Hepatocyte (in vitro differentiated cells): ENCODE results near the gene TEX36. TPM values are rescaled to one million over a fixed set of nuclear protein-coding genes. Genes with fewer than 3 reads are reported as not detected.
A peak's percentile ranks its signal among the peaks of the same experiment; 100 is the strongest.

ENCODE experiments used
- DNase-seq: peaks from one replicate; pipeline ENCODE4 v3.0.0-alpha.2; 2016; ENCODE audit warnings: low spot score
- H2AFZ ChIP-seq: fragments of 200-600 bp; sonication (generic); 2 replicates; pipeline ENCODE4 v1.6.0; 2016; ENCODE audit warnings: antibody characterized with exemption, mild to moderate bottlenecking
- H3K27ac ChIP-seq: fragments of 200-600 bp; sonication (generic); 2 replicates; pipeline ENCODE4 v1.5.1; 2016; ENCODE audit warnings: mild to moderate bottlenecking
- H3K27me3 ChIP-seq: fragments of 200-600 bp; sonication (generic); 2 replicates; pipeline ENCODE4 v1.6.1; 2016
- H3K36me3 ChIP-seq: fragments of 200-600 bp; sonication (generic); replicated peaks from 2 replicates; pipeline ENCODE4 v1.5.1; 2016; ENCODE audit warnings: low read depth; ENCODE audit not compliant: insufficient read depth
- H3K4me1 ChIP-seq: fragments of 200-600 bp; sonication (generic); 2 replicates; pipeline ENCODE4 v1.5.1; 2016; ENCODE audit warnings: mild to moderate bottlenecking, moderate library complexity; ENCODE audit not compliant: insufficient read depth
- H3K4me2 ChIP-seq: fragments of 200-600 bp; sonication (generic); 2 replicates; pipeline ENCODE4 v1.6.0; 2016
- H3K4me3 ChIP-seq: fragments of 200-600 bp; sonication (generic); 2 replicates; pipeline ENCODE4 v1.5.1; 2016; ENCODE audit warnings: mild to moderate bottlenecking
- H3K79me2 ChIP-seq: fragments of 200-600 bp; sonication (generic); 2 replicates; pipeline ENCODE4 v1.6.0; 2017; ENCODE audit warnings: mild to moderate bottlenecking
- H3K9me2 ChIP-seq: fragments of 200-600 bp; sonication (generic); replicated peaks from 2 replicates; pipeline ENCODE4 v1.6.0; 2017; ENCODE audit warnings: mild to moderate bottlenecking; ENCODE audit not compliant: insufficient read depth
- H3K9me3 ChIP-seq: fragments of 200-600 bp; sonication (generic); 2 replicates; pipeline ENCODE4 v1.5.1; 2016; ENCODE audit warnings: low read depth, mild to moderate bottlenecking
- H4K20me1 ChIP-seq: fragments of 200-600 bp; sonication (generic); 2 replicates; pipeline ENCODE4 v1.6.0; 2016; ENCODE audit warnings: mild to moderate bottlenecking; ENCODE audit not compliant: insufficient read depth, poor library complexity, severe bottlenecking
- CTCF ChIP-seq: fragments of 200-600 bp; sonication (generic); IDR thresholded peaks from 2 replicates; pipeline ENCODE4 v1.5.1; 2016; ENCODE audit warnings: antibody characterized with exemption, mild to moderate bottlenecking; ENCODE audit not compliant: poor library complexity
- EZH2 ChIP-seq: fragments of 200-600 bp; sonication (generic); IDR thresholded peaks from 2 replicates; pipeline ENCODE4 v1.6.1; 2016; ENCODE audit warnings: antibody characterized with exemption, mild to moderate bottlenecking, borderline replicate concordance
- EZH2phosphoT487 ChIP-seq: fragments of 200-600 bp; sonication (generic); IDR thresholded peaks from one replicate; pipeline ENCODE4 v1.6.1; 2018; ENCODE audit warnings: antibody characterized with exemption, mild to moderate bottlenecking, low read depth, moderate library complexity; ENCODE audit not compliant: unreplicated experiment, severe bottlenecking
- WGBS: methylation state at CpG from one replicate; pipeline ENCODE4 v1.1.6; 2016; ENCODE audit warnings: low lambda C conversion rate; ENCODE audit errors: missing lambda C conversion rate; 5-methylcytosine and 5-hydroxymethylcytosine counted together
- polyA plus RNA-seq: library from polyadenylated mRNA; unstranded; fragments of >200 nt; fragmentation: Nextera tagmentation; extraction: Ambion mirVana; gene quantifications from 2 replicates; pipeline ENCODE4 v1.2.1, GENCODE V29; 2016
- total RNA-seq: library from RNA; depleted of rRNA; stranded (reverse); fragments of >200 nt; gene quantifications from 2 replicates; pipeline ENCODE4 v1.2.3, GENCODE V29; 2014

TEX36 gene
- total and polyA plus RNA-seq, 2 experiments from 2014 or later = not detected

DNA sequence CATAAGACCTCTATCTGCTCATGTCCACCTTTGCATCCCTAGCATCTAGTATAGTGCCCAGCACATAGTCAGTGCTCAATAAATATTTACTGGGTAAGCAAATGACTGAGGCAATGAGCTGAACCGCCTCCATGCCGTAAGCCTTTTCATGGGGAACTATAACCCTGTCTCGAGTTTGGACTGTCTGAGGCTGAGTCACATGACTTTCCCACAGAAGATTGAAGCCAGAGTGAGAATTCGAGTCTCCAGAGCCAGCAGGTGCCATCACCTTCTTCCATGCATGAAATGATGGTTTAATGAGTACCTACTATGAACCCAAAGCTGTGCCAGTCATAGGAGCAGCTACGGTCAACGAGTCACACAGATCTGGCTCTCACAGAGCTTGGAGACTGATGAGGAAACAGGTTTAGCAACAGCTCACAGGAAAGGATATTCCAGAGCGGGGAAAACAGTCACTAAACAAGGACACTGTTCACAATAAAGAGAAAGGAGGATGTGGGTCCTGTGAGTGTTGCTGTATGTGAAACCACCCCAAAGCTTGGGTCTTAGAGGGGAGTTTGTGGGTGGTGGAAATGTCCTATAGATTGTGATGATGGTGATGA lies 75.2 kb downstream of the TEX36 start:
- H3K27ac ChIP-seq = no peak overlapping the region
- no peaks in the 10 kb centered on the region for H3K27me3 ChIP-seq
- H3K9me2 ChIP-seq = no peaks in the 10 kb centered on the region
- TF ChIP-seq EZH2 (no peak), EZH2phosphoT487 (no peak), CTCF (no peak)
- H3K79me2 ChIP-seq = no peaks in the 10 kb centered on the region
- H3K9me3 ChIP-seq = no peaks in the 10 kb centered on the region
- H3K4me1 ChIP-seq = no peaks in the 10 kb centered on the region
- no peaks in the 10 kb centered on the region for H4K20me1 ChIP-seq
- H3K4me3 ChIP-seq = no peak overlapping the region
- 92% methylated on average over 7 of the region's 7 CpGs for WGBS
- no peak overlapping the region for H2AFZ ChIP-seq
- DNase-seq = no peak
- H3K4me2 ChIP-seq = no peak overlapping the region
- no peaks in the 10 kb centered on the region for H3K36me3 ChIP-seq

GRCh38 chr10:125606414-125607010 lies 76.5 kb downstream of the TEX36 start:
- Histone ChIP-seq H3K36me3 (no peaks in the 10 kb centered on the region), H3K9me2 (no peaks in the 10 kb centered on the region), H4K20me1 (no peaks in the 10 kb centered on the region), H3K27ac (peak overlapping the region; percentile 58), H3K4me1 (no peaks in the 10 kb centered on the region), H3K27me3 (no peaks in the 10 kb centered on the region), H3K4me2 (no peak overlapping the region), H3K4me3 (no peak overlapping the region), H3K79me2 (no peaks in the 10 kb centered on the region), H3K9me3 (no peaks in the 10 kb centered on the region), H2AFZ (no peak overlapping the region)
- no peak for DNase-seq
- no peak for TF ChIP-seq EZH2
- TF ChIP-seq EZH2phosphoT487 = no peak
- WGBS = 84% methylated on average over 9 of the region's 9 CpGs

Other genes starting within 250 kb of the TEX36 start
- gene EDRF1, start 36.5 kb upstream of the TEX36 start, total RNA-seq = 27.3 and 28.9 TPM in 2 replicates
- 10.1 and 11.4 TPM in 2 replicates for gene EDRF1, start 36.5 kb upstream of the TEX36 start, polyA plus RNA-seq
- not detected in 2 replicates for gene MMP21, start 92.7 kb upstream of the TEX36 start, total RNA-seq
- 0.21 and 0.22 TPM in 2 replicates for gene MMP21, start 92.7 kb upstream of the TEX36 start, polyA plus RNA-seq
- 52.9 and 55.7 TPM in 2 replicates for gene UROS, start 140.1 kb upstream of the TEX36 start, total RNA-seq
- 73.1 and 80.4 TPM in 2 replicates for gene UROS, start 140.1 kb upstream of the TEX36 start, polyA plus RNA-seq
- gene BCCIP, start 140.4 kb upstream of the TEX36 start, total RNA-seq = 45.0 and 51.5 TPM in 2 replicates
- gene BCCIP, start 140.4 kb upstream of the TEX36 start, polyA plus RNA-seq = 63.2 and 65.8 TPM in 2 replicates
- 47.1 and 50.8 TPM in 2 replicates for gene DHX32, start 198.1 kb upstream of the TEX36 start, total RNA-seq
- 35.8 and 40.6 TPM in 2 replicates for gene DHX32, start 198.1 kb upstream of the TEX36 start, polyA plus RNA-seq
- 0.88 and 6.0 TPM in 2 replicates for gene FANK1, start 213.4 kb upstream of the TEX36 start, total RNA-seq
- 2.9 and 5.5 TPM in 2 replicates for gene FANK1, start 213.4 kb upstream of the TEX36 start, polyA plus RNA-seq